Measurements from ENCODE around the gene MYLK4.

DNA sequence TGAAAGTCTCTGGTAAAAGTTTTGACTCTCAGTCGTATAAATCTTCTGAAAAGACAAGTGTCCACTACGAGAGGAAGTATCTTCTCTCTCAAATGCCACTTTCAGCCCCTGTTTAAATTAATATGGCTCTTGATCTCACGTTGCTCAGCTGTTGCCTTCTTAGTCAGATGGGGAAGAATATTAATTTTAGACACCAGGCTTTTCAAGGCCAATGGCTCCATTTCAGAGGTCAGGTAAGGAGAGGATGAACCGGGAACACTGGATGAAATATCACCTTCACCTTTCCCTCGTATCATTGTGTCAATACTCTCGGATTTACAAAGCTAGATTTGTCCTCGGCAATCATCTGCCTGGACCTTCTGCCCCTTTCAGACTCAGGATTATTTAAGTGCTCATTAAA lies at the start of gene MYLK4:
- no peak for TF ChIP-seq HNF4G (IDR thresholded peaks at IDR 0.05)
- TF ChIP-seq CTCF (IDR thresholded peaks at IDR 0.05; ENCODE audit: low read depth, low read length, missing input control) = no peak
- no peak for TF ChIP-seq HNF4A (conservative IDR thresholded peaks at IDR 0.05)
- no peak for TF ChIP-seq MAX (IDR thresholded peaks at IDR 0.05)
- TF ChIP-seq YY1 (IDR thresholded peaks at IDR 0.05) = no peak
- TF ChIP-seq NR2F2 (IDR thresholded peaks at IDR 0.05) = no peak
- TF ChIP-seq ZBTB33 (IDR thresholded peaks at IDR 0.05) = no peak
- no peak for TF ChIP-seq TAF1 (conservative IDR thresholded peaks at IDR 0.05)
- TF ChIP-seq, protein P1, sequence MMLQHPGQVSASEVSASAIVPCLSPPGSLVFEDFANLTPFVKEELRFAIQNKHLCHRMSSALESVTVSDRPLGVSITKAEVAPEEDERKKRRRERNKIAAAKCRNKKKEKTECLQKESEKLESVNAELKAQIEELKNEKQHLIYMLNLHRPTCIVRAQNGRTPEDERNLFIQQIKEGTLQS (IDR thresholded peaks at IDR 0.05) = no peak
- no peak for TF ChIP-seq REST (IDR thresholded peaks at IDR 0.05)
- TF ChIP-seq JUND (IDR thresholded peaks at IDR 0.05) = no peak
- TF ChIP-seq RAD21 (IDR thresholded peaks at IDR 0.05) = no peak
